Nephron (organoid): ENCODE data around the gene TADA1.

Source experiments
- H3K27ac Mint-ChIP-seq, 3 experiments: 2 replicates each; pipeline ENCODE4 v1.8.0; 2020; ENCODE audit warnings: mixed read lengths in 3 of 3, mild to moderate bottlenecking in 2 of 3, moderate library complexity in 1 of 3
- H3K27me3 Mint-ChIP-seq: 2 replicates; pipeline ENCODE4 v1.8.0; 2021; ENCODE audit warnings: low read depth, mild to moderate bottlenecking, moderate library complexity, mixed read lengths
- H3K36me3 Mint-ChIP-seq: 2 replicates; pipeline ENCODE4 v1.8.0; 2020; ENCODE audit warnings: low read depth, mixed read lengths
- H3K4me1 Mint-ChIP-seq: 2 replicates; pipeline ENCODE4 v1.8.0; 2020; ENCODE audit warnings: mixed read lengths
- H3K4me3 Mint-ChIP-seq, 3 experiments: 2 replicates each; pipeline ENCODE4 v1.8.0; 2020; ENCODE audit warnings: mild to moderate bottlenecking in 3 of 3, mixed read lengths in 3 of 3, moderate library complexity in 2 of 3
- H3K9me3 Mint-ChIP-seq: 2 replicates; pipeline ENCODE4 v1.8.0; 2020; ENCODE audit warnings: mixed read lengths
- CTCF ChIP-seq, 3 experiments: fragments of 200-600 bp; sonication (generic); IDR thresholded peaks; one replicate each; pipeline ENCODE4 v1.5.0; 2021; ENCODE audit warnings: antibody characterized with exemption in 3 of 3; ENCODE audit not compliant: unreplicated experiment in 3 of 3

TADA1 gene

GRCh38 chr1:166905136-166905535 is 29.1 kb upstream of the TADA1 start:
- no peaks in the 10 kb centered on the region for H3K9me3 Mint-ChIP-seq
- H3K4me1 Mint-ChIP-seq: peaks cover 57% of the 10 kb centered on the region
- H3K36me3 Mint-ChIP-seq: no peaks in the 10 kb centered on the region
- H3K27ac Mint-ChIP-seq: peak overlapping the region; percentile 22 to 75 (median 60)
- H3K4me3 Mint-ChIP-seq: peak overlapping the region in 1 of 3 experiments; percentile 5
- no peak for TF ChIP-seq CTCF (IDR thresholded peaks at IDR 0.05; ENCODE audit: unreplicated experiment in 3 of 3)
- no peaks in the 10 kb centered on the region for H3K27me3 Mint-ChIP-seq

GRCh38 chr1:166903232-166903631 is 27.2 kb upstream of the TADA1 start:
- Mint-ChIP-seq H3K27ac (no peak overlapping the region), H3K27me3 (no peaks in the 10 kb centered on the region), H3K4me1 (peaks cover 63% of the 10 kb centered on the region), H3K4me3 (no peak overlapping the region), H3K36me3 (no peaks in the 10 kb centered on the region), H3K9me3 (peaks cover 3% of the 10 kb centered on the region)
- TF ChIP-seq CTCF (IDR thresholded peaks at IDR 0.05; ENCODE audit: unreplicated experiment in 3 of 3): no peak

GRCh38 chr1:166902279-166902678 is 26.2 kb upstream of the TADA1 start:
- no peak overlapping the region for H3K27ac Mint-ChIP-seq

GRCh38 chr1:166900987-166901386 is 24.9 kb upstream of the TADA1 start:
- Mint-ChIP-seq H3K4me1 (peaks cover 51% of the 10 kb centered on the region), H3K4me3 (peak overlapping the region in 1 of 3 experiments; percentile 31), H3K9me3 (peaks cover 5% of the 10 kb centered on the region), H3K36me3 (no peaks in the 10 kb centered on the region), H3K27ac (peak overlapping the region in 1 of 3 experiments; percentile 27), H3K27me3 (no peaks in the 10 kb centered on the region)
- no peak for TF ChIP-seq CTCF (IDR thresholded peaks at IDR 0.05; ENCODE audit: unreplicated experiment in 3 of 3)

More at GRCh38 chr1:166902279-166902678, 26.2 kb upstream of the TADA1 start:
- no peak for TF ChIP-seq CTCF (IDR thresholded peaks at IDR 0.05; ENCODE audit: unreplicated experiment in 3 of 3)
- H3K4me3 Mint-ChIP-seq: no peak overlapping the region
- H3K27me3 Mint-ChIP-seq: no peaks in the 10 kb centered on the region
- H3K4me1 Mint-ChIP-seq: peaks cover 63% of the 10 kb centered on the region
- no peaks in the 10 kb centered on the region for H3K36me3 Mint-ChIP-seq
- H3K9me3 Mint-ChIP-seq: peaks cover 3% of the 10 kb centered on the region

- Mint-ChIP-seq H3K4me3 (no peak overlapping the region), H3K27me3 (no peaks in the 10 kb centered on the region), H3K4me1 (peaks cover 39% of the 10 kb centered on the region), H3K36me3 (no peaks in the 10 kb centered on the region), H3K9me3 (peaks cover 6% of the 10 kb centered on the region), H3K27ac (no peak overlapping the region)
- no peak for TF ChIP-seq CTCF (IDR thresholded peaks at IDR 0.05; ENCODE audit: unreplicated experiment in 3 of 3)
Observed at GRCh38 chr1:166899769-166900168, 23.7 kb upstream of the TADA1 start.

GRCh38 chr1:166895766-166896165 is 19.7 kb upstream of the TADA1 start:
- no peak for TF ChIP-seq CTCF (IDR thresholded peaks at IDR 0.05; ENCODE audit: unreplicated experiment in 3 of 3)
- H3K4me3 Mint-ChIP-seq: no peak overlapping the region
- H3K27me3 Mint-ChIP-seq: no peaks in the 10 kb centered on the region
- H3K27ac Mint-ChIP-seq: no peak overlapping the region
- peaks cover 6% of the 10 kb centered on the region for H3K9me3 Mint-ChIP-seq
- peaks cover 12% of the 10 kb centered on the region for H3K4me1 Mint-ChIP-seq
- no peaks in the 10 kb centered on the region for H3K36me3 Mint-ChIP-seq
